Gastrocnemius medialis (tissue), 4 donors: ENCODE measurements around the gene EPHA8. TPM values are rescaled to one million over a fixed set of nuclear protein-coding genes. Genes with fewer than 3 reads are reported as not detected.

ENCODE experiments used
- ATAC-seq, 2 donors: fragments of 150-250 bp; one replicate each; pipeline ENCODE4 v1.9.1; 2016
- DNase-seq, 2 donors: peaks; one replicate each; pipeline ENCODE4 v3.0.0-alpha.2; 2019
- H3K27ac ChIP-seq, 4 donors: fragments of 200-600 bp; sonication (generic); 1 replicate in 1 of 4; 2 replicates in 3 of 4; pipeline ENCODE4 v1.5.1; 2016 to 2018; ENCODE audit warnings: mild to moderate bottlenecking in 2 of 4, moderate library complexity in 1 of 4
- H3K27me3 ChIP-seq, 3 donors: fragments of 200-600 bp; sonication (generic) in 2 of 3; 1 replicate in 1 of 3; 2 replicates in 2 of 3; pipeline versions ENCODE4 v1.5.1 to v1.6.0; 2016 to 2019; ENCODE audit warnings: mild to moderate bottlenecking in 1 of 3, moderate library complexity in 1 of 3
- H3K36me3 ChIP-seq, 2 donors: fragments of 200-600 bp; sonication (generic) in 1 of 2; one replicate each; pipeline ENCODE4 v1.5.1; 2017 to 2018
- H3K4me1 ChIP-seq, 2 donors: fragments of 200-600 bp; sonication (generic) in 1 of 2; one replicate each; pipeline ENCODE4 v1.5.1; 2016 to 2017; ENCODE audit warnings: mild to moderate bottlenecking in 2 of 2
- H3K4me3 ChIP-seq, 4 donors: fragments of 200-600 bp; sonication (generic) in 3 of 4; 1 replicate in 1 of 4; 2 replicates in 3 of 4; pipeline ENCODE4 v1.5.1; 2016 to 2019; ENCODE audit warnings: mild to moderate bottlenecking in 2 of 4
- H3K9me3 ChIP-seq, 3 donors: fragments of 200-600 bp; sonication (generic) in 2 of 3; 1 replicate in 1 of 3; 2 replicates in 2 of 3; pipeline ENCODE4 v1.5.1; 2016 to 2019
- POLR2A ChIP-seq, 2 donors: fragments of 450-650 bp; IDR thresholded peaks; one replicate each; pipeline ENCODE4 v1.6.1; 2017; ENCODE audit warnings: antibody characterized with exemption in 2 of 2, mild to moderate bottlenecking in 2 of 2, moderate library complexity in 2 of 2
- in situ Hi-C, 4 donors: fragments of 200-750 bp; cut with MboI; loops; one replicate each; pipeline versions ENCODE4 v1.15.0 to v1.8.0; 2017; ENCODE audit warnings: low sequenced_read_pairs in 4 of 4
- intact Hi-C: fragments of 100-400 bp; cut with DNase I; formaldehyde crosslinking; loops from one replicate; pipeline ENCODE4 v1.15.1; 2023; ENCODE audit warnings: low total_unique reads
- total RNA-seq, 4 donors: library from RNA; depleted of rRNA; stranded (reverse); fragments of >200 nt; gene quantifications; one replicate each; pipeline versions ENCODE4 v1.1.0 to v1.2.3, GENCODE V29; 2016
- TF ChIP-seq, protein P1 (sequence below), 5 experiments: fragments of 450-650 bp in 3 of 5; fragments of 200-600 bp in 2 of 5; sonication (generic) in 2 of 5; IDR thresholded peaks in 4 of 5; conservative IDR thresholded peaks in 1 of 5; 1 replicate in 4 of 5; 2 replicates in 1 of 5; pipeline ENCODE4 v1.5.1; 2016 to 2019; ENCODE audit warnings: antibody characterized with exemption in 5 of 5, mild to moderate bottlenecking in 3 of 5, moderate library complexity in 3 of 5

The EPHA8 gene
- total RNA-seq, 4 donors from 2014 or later, result not detected

DNA sequence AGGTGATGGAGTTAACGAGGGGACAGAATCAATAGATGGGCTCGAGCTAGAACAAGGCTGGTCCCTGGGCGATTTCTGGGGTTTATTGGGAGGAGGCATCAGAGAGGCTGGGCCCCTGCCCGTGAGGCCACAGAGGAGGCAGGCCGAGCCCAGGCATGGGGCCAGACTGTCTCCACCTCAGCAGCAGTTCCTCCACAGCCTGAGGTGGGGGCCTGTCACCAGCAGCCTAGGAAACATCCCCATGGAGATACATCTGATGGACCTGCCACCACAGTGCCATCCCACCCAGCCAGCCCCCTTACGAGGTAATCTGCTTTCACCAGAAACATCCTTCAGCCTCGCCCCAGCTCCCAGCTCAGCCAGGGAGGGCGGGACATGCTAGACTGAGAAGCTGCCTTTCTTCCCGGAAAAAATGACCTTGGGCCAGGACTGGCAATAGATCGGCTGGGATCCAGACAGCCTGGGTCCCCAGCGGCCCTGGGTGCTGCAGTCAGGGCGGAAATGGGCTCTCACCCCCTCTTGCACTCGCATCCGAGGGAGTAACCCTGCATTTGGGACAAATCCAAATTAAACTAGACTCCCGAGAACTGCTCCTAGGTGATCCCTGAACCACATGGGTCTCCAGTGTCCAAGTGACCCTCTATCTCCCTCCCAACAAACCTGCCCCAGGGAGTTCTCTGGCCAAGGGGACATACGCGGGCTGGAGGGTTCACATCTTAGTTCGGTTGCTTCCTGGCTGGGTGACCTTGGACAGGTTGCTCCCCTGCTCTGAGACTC, 10.0 kb upstream of the EPHA8 start:
- TF ChIP-seq POLR2A (IDR thresholded peaks at IDR 0.05), result no peak
- TF ChIP-seq, protein P1, sequence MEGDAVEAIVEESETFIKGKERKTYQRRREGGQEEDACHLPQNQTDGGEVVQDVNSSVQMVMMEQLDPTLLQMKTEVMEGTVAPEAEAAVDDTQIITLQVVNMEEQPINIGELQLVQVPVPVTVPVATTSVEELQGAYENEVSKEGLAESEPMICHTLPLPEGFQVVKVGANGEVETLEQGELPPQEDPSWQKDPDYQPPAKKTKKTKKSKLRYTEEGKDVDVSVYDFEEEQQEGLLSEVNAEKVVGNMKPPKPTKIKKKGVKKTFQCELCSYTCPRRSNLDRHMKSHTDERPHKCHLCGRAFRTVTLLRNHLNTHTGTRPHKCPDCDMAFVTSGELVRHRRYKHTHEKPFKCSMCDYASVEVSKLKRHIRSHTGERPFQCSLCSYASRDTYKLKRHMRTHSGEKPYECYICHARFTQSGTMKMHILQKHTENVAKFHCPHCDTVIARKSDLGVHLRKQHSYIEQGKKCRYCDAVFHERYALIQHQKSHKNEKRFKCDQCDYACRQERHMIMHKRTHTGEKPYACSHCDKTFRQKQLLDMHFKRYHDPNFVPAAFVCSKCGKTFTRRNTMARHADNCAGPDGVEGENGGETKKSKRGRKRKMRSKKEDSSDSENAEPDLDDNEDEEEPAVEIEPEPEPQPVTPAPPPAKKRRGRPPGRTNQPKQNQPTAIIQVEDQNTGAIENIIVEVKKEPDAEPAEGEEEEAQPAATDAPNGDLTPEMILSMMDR (IDR thresholded peaks at IDR 0.05 in 4 of 5, conservative IDR thresholded peaks at IDR 0.05 in 1 of 5), result no peak
- no peak for ATAC-seq
- in situ Hi-C loops (no loop called here), intact Hi-C loops (no loop called here)
- Histone ChIP-seq H3K4me1 (no peaks in the 10 kb centered on the region), H3K36me3 (no peaks in the 10 kb centered on the region), H3K27me3 (peaks cover 33 to 47% (median 42%) of the 10 kb centered on the region in 3 donors), H3K4me3 (no peak overlapping the region), H3K9me3 (no peaks in the 10 kb centered on the region), H3K27ac (no peak overlapping the region)
- no peak for DNase-seq

DNA sequence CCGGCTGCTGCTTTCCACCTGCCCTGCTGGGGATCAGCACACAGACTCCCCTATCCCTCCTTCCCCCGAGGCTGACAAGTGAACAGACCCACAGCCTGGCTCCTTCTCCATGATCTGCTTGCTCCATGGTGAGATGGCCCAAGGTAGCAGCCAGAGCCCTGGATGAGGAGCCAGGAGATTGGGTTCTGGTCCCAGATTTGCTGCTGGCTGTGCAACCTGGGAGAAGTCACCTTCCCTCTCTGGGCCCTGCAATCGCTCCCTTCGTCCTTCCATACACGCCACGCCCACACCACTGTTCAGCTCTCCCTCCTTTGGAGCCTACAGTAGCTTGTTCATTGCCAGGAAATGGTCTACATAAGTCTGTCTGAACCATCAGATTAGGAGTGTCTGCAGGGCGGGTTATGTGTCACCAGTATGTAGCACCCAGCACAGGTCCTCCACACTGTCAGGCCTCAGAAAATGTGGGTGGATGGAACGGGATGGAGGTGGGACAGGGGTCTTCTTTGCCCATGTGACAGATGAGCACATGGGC, 9.2 kb upstream of the EPHA8 start:
- DNase-seq, result no peak
- Histone ChIP-seq H3K4me1 (no peaks in the 10 kb centered on the region), H3K36me3 (no peaks in the 10 kb centered on the region), H3K27me3 (peaks cover 33 to 41% (median 35%) of the 10 kb centered on the region in 3 donors), H3K4me3 (no peak overlapping the region), H3K9me3 (no peaks in the 10 kb centered on the region), H3K27ac (no peak overlapping the region)
- in situ Hi-C loops (no loop called here), intact Hi-C loops (no loop called here)
- no peak for ATAC-seq
- TF ChIP-seq, protein P1 (IDR thresholded peaks at IDR 0.05 in 4 of 5, conservative IDR thresholded peaks at IDR 0.05 in 1 of 5), result no peak

DNA sequence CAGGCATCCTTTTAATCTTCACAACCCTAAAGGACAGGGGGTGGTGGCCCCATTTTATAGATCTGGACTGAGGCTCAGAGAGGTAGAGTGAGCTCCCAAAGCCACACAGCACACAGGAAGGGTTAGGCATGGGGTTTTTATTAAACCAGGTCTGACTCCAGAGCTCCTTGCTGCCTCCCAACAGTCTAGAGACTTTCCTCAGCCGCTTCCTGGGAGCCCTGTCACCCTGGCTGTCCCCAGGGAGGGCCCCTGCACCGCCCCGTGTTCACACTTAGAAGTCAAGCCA, 8.0 kb upstream of the EPHA8 start:
- intact Hi-C loops, result no loop called here
- H3K36me3 ChIP-seq, result no peaks in the 10 kb centered on the region
- in situ Hi-C loops, result no loop called here
- no peaks in the 10 kb centered on the region for H3K9me3 ChIP-seq
- no peak overlapping the region for H3K4me3 ChIP-seq
- DNase-seq, result no peak
- no peaks in the 10 kb centered on the region for H3K4me1 ChIP-seq
- no peak for TF ChIP-seq POLR2A (IDR thresholded peaks at IDR 0.05)
- TF ChIP-seq, protein P1 (IDR thresholded peaks at IDR 0.05 in 4 of 5, conservative IDR thresholded peaks at IDR 0.05 in 1 of 5), result no peak
- H3K27me3 ChIP-seq, result peaks cover 30 to 44% (median 33%) of the 10 kb centered on the region in 3 donors
- no peak for ATAC-seq
- H3K27ac ChIP-seq, result no peak overlapping the region

DNA sequence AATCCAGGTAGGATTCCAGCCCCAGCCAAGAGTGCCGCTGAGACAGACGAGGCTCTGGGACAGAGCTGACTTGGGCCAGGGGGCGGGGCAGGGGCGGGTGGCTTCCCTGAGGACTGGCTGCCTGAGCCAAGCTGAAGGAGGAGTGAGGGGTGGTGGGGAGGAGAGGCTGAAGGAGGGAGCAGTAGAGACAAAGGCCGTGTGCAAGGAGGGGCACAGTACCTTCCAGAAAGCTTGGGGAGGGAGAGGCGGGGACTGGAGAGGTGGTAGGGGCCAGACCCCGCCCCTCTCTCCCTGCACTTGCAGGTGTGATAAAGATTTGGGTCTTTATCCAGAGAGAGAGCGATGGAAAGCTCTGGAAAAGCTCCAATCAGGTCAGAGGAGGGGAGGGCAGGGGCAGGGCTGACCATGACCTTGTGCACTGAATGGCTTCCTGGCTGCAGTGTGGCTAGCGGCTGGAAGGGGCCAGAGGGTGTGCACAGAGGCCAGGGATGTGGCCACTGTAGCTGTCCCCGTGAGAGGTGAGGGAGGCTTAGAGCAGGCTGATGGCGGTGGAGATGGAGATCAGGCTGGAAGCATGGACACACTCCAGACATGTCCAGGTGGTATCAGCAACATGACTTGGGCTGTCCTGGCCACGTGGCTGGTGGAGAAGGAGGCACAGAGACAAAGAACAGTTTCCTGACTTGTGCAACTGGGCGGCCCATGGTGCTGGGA, 6.7 kb upstream of the EPHA8 start:
- no peak for DNase-seq
- no peaks in the 10 kb centered on the region for H3K9me3 ChIP-seq
- intact Hi-C loops, result no loop called here
- no peak for TF ChIP-seq POLR2A (IDR thresholded peaks at IDR 0.05)
- TF ChIP-seq, protein P1 (IDR thresholded peaks at IDR 0.05 in 4 of 5, conservative IDR thresholded peaks at IDR 0.05 in 1 of 5), result no peak
- H3K27ac ChIP-seq, result no peak overlapping the region
- no peak overlapping the region for H3K4me3 ChIP-seq
- H3K27me3 ChIP-seq, result peaks cover 33 to 47% (median 33%) of the 10 kb centered on the region in 3 donors
- in situ Hi-C loops, result no loop called here
- H3K36me3 ChIP-seq, result no peaks in the 10 kb centered on the region
- no peaks in the 10 kb centered on the region for H3K4me1 ChIP-seq
- no peak for ATAC-seq
